ENCODE data around the gene GRAMD4. TPM values are rescaled to one million over a fixed set of nuclear protein-coding genes. Genes with fewer than 3 reads are reported as not detected.
A peak's percentile ranks its signal among the peaks of the same experiment; 100 is the strongest.

The GRAMD4 gene
- total RNA-seq, 1 donor from 2014 or later: 77.6 TPM

- peak overlapping the region; percentile 96 for H3K27ac ChIP-seq (replicated peaks)
- peak overlapping the region; percentile 51 for H3K4me3 ChIP-seq
- no peak for TF ChIP-seq CTCF (IDR thresholded peaks at IDR 0.05; ENCODE audit: borderline replicate concordance)
- H3K9me3 ChIP-seq (replicated peaks): no peaks in the 10 kb centered on the region
- intact Hi-C loops (cut with micrococcal nuclease): no loop called here
- peaks cover 97% of the 10 kb centered on the region for H3K4me1 ChIP-seq
- H3K36me3 ChIP-seq: no peaks in the 10 kb centered on the region
- DNase-seq: peak; percentile 56
- H3K27me3 ChIP-seq (ENCODE audit: low read depth): no peaks in the 10 kb centered on the region
Observed at GRCh38 chr22:46652081-46652846, 32.1 kb downstream of the GRAMD4 start.

GRCh38 chr22:46652847-46653331 lies 32.7 kb downstream of the GRAMD4 start:
- Histone ChIP-seq H3K9me3 (replicated peaks) (no peaks in the 10 kb centered on the region), H3K4me1 (peaks cover 97% of the 10 kb centered on the region), H3K27ac (replicated peaks) (peak overlapping the region; percentile 96), H3K4me3 (peak overlapping the region; percentile 51), H3K36me3 (no peaks in the 10 kb centered on the region), H3K27me3 (ENCODE audit: low read depth) (no peaks in the 10 kb centered on the region)
- TF ChIP-seq CTCF (IDR thresholded peaks at IDR 0.05; ENCODE audit: borderline replicate concordance): peak; percentile 8
- peak; percentile 47 for DNase-seq
- intact Hi-C loops (cut with micrococcal nuclease): no loop called here

GRCh38 chr22:46653596-46653995 lies 33.4 kb downstream of the GRAMD4 start:
- no peaks in the 10 kb centered on the region for H3K36me3 ChIP-seq
- TF ChIP-seq CTCF (IDR thresholded peaks at IDR 0.05; ENCODE audit: borderline replicate concordance): no peak
- H3K27me3 ChIP-seq (ENCODE audit: low read depth): no peaks in the 10 kb centered on the region
- intact Hi-C loops (cut with micrococcal nuclease): no loop called here
- H3K4me3 ChIP-seq: peak overlapping the region; percentile 51
- no peak for DNase-seq
- H3K4me1 ChIP-seq: peaks cover 99% of the 10 kb centered on the region
- no peaks in the 10 kb centered on the region for H3K9me3 ChIP-seq (replicated peaks)
- H3K27ac ChIP-seq (replicated peaks): peak overlapping the region; percentile 96

- no peak for DNase-seq
- Histone ChIP-seq H3K27me3 (ENCODE audit: low read depth) (no peaks in the 10 kb centered on the region), H3K36me3 (no peaks in the 10 kb centered on the region), H3K9me3 (replicated peaks) (no peaks in the 10 kb centered on the region), H3K4me1 (peaks cover 94% of the 10 kb centered on the region), H3K27ac (replicated peaks) (peak overlapping the region; percentile 96), H3K4me3 (no peak overlapping the region)
- no peak for TF ChIP-seq CTCF (IDR thresholded peaks at IDR 0.05; ENCODE audit: borderline replicate concordance)
- intact Hi-C loops (cut with micrococcal nuclease): no loop called here
Observed at GRCh38 chr22:46654426-46654825, 34.2 kb downstream of the GRAMD4 start.

GRCh38 chr22:46654927-46655595 lies 34.9 kb downstream of the GRAMD4 start:
- Histone ChIP-seq H3K4me3 (no peak overlapping the region), H3K4me1 (peaks cover 94% of the 10 kb centered on the region), H3K9me3 (replicated peaks) (no peaks in the 10 kb centered on the region), H3K36me3 (no peaks in the 10 kb centered on the region), H3K27ac (replicated peaks) (no peak overlapping the region), H3K27me3 (ENCODE audit: low read depth) (no peaks in the 10 kb centered on the region)
- no peak for TF ChIP-seq CTCF (IDR thresholded peaks at IDR 0.05; ENCODE audit: borderline replicate concordance)
- DNase-seq: no peak
- intact Hi-C loops (cut with micrococcal nuclease): no loop called here
